Measurements from ENCODE around the gene CTXN1. TPM values are rescaled to one million over a fixed set of nuclear protein-coding genes. Genes with fewer than 3 reads are reported as not detected.
"Not testable (repeated sequence)": the region's sequence is repeated elsewhere in the genome, so short reads cannot be mapped to it uniquely, and the experiment has no call there.

Gene CTXN1
- total RNA-seq, 2 experiments from 2014 or later: not detected

- peak overlapping the region; percentile 83 for H3K4me3 Mint-ChIP-seq
- no peak for DNase-seq
- H3K9me3 Mint-ChIP-seq: no peaks in the 10 kb centered on the region
- ChIA-PET POLR2A (interaction anchor here (1.2 to 2.7 kb wide), 3 partner anchors 11 to 15 kb away, joined by 4 to 11 read pairs (median 9); no protein-coding TSS in a partner anchor), CTCF (interaction anchor here (1.0 to 2.9 kb wide), 3 partner anchors 12 to 22 kb away, joined by 4 to 26 read pairs (median 5); partner anchors contain the start of gene SNAPC2)
- H3K4me1 Mint-ChIP-seq: peaks cover 40% of the 10 kb centered on the region
- H3K27ac Mint-ChIP-seq: peak overlapping the region; percentile 59
- H3K27me3 Mint-ChIP-seq: no peaks in the 10 kb centered on the region
- H3K36me3 Mint-ChIP-seq (ENCODE audit: low read depth): peaks cover 18% of the 10 kb centered on the region
These were observed 16.1 kb upstream of the CTXN1 start for GRCh38 chr19:7941895-7942596.

- Mint-ChIP-seq H3K36me3 (ENCODE audit: low read depth) (peaks cover 22% of the 10 kb centered on the region), H3K4me1 (peaks cover 40% of the 10 kb centered on the region), H3K9me3 (no peaks in the 10 kb centered on the region), H3K27me3 (no peaks in the 10 kb centered on the region), H3K4me3 (peak overlapping the region; percentile 24), H3K27ac (no peak overlapping the region)
- DNase-seq: no peak
- ChIA-PET CTCF (interaction anchor here (1.0 kb wide), 1 partner anchor 10 kb away, joined by 3 read pairs; no protein-coding TSS in a partner anchor), POLR2A (no interaction called here)
These were observed 14.9 kb upstream of the CTXN1 start for GRCh38 chr19:7940841-7941240.

GRCh38 chr19:7934766-7935165 lies 8.8 kb upstream of the CTXN1 start:
- H3K27me3 Mint-ChIP-seq: no peaks in the 10 kb centered on the region
- peaks cover 3% of the 10 kb centered on the region for H3K4me1 Mint-ChIP-seq
- POLR2A ChIA-PET: interaction anchor here (1.8 kb wide), 1 partner anchor 9 kb away, joined by 6 read pairs; the partner anchor contains the start of gene TIMM44
- DNase-seq: no peak
- no peaks in the 10 kb centered on the region for H3K9me3 Mint-ChIP-seq
- H3K36me3 Mint-ChIP-seq (ENCODE audit: low read depth): peaks cover 29% of the 10 kb centered on the region
- H3K4me3 Mint-ChIP-seq: no peak overlapping the region
- CTCF ChIA-PET: interaction anchor here (0.7 kb wide), 1 partner anchor 97 kb away, joined by 4 read pairs; no protein-coding TSS in a partner anchor
- H3K27ac Mint-ChIP-seq: no peak overlapping the region

- no peaks in the 10 kb centered on the region for H3K27me3 Mint-ChIP-seq
- CTCF ChIA-PET: interaction anchor here (0.7 kb wide), 1 partner anchor 98 kb away, joined by 4 read pairs; no protein-coding TSS in a partner anchor
- peaks cover 29% of the 10 kb centered on the region for H3K36me3 Mint-ChIP-seq (ENCODE audit: low read depth)
These were observed 8.1 kb upstream of the CTXN1 start for GRCh38 chr19:7933828-7934725.

GRCh38 chr19:7933411-7933810 lies 7.5 kb upstream of the CTXN1 start:
- Mint-ChIP-seq H3K4me3 (no peak overlapping the region), H3K27me3 (no peaks in the 10 kb centered on the region), H3K4me1 (peaks cover 5% of the 10 kb centered on the region), H3K27ac (no peak overlapping the region), H3K9me3 (no peaks in the 10 kb centered on the region), H3K36me3 (ENCODE audit: low read depth) (peaks cover 23% of the 10 kb centered on the region)
- DNase-seq: no peak
- ChIA-PET POLR2A (interaction anchor here (1.2 kb wide), 1 partner anchor 10 kb away, joined by 3 read pairs; the partner anchor contains the start of gene TIMM44), CTCF (no interaction called here)

More at GRCh38 chr19:7933828-7934725, 8.1 kb upstream of the CTXN1 start:
- POLR2A ChIA-PET: interaction anchor here (1.2 to 1.8 kb wide), 2 partner anchors 10 kb away, joined by 3 to 6 read pairs; partner anchors contain the start of gene TIMM44
- Mint-ChIP-seq H3K9me3 (no peaks in the 10 kb centered on the region), H3K4me1 (peaks cover 3% of the 10 kb centered on the region), H3K27ac (no peak overlapping the region), H3K4me3 (no peak overlapping the region)
- no peak for DNase-seq

GRCh38 chr19:7932930-7933300 lies 7.0 kb upstream of the CTXN1 start:
- Mint-ChIP-seq H3K9me3 (no peaks in the 10 kb centered on the region), H3K4me1 (peaks cover 7% of the 10 kb centered on the region), H3K27ac (no peak overlapping the region), H3K4me3 (no peak overlapping the region), H3K36me3 (ENCODE audit: low read depth) (peaks cover 22% of the 10 kb centered on the region), H3K27me3 (no peaks in the 10 kb centered on the region)
- DNase-seq: no peak
- ChIA-PET CTCF (no interaction called here), POLR2A (interaction anchor here (1.2 kb wide), 1 partner anchor 11 kb away, joined by 3 read pairs; the partner anchor contains the start of gene TIMM44)

- Mint-ChIP-seq H3K9me3 (no peaks in the 10 kb centered on the region), H3K36me3 (ENCODE audit: low read depth) (peaks cover 20% of the 10 kb centered on the region), H3K27me3 (no peaks in the 10 kb centered on the region), H3K27ac (no peak overlapping the region), H3K4me3 (no peak overlapping the region), H3K4me1 (peaks cover 7% of the 10 kb centered on the region)
- no peak for DNase-seq
- CTCF ChIA-PET: no interaction called here
- POLR2A ChIA-PET: no interaction called here
These were observed 6.5 kb upstream of the CTXN1 start for GRCh38 chr19:7932276-7932929.

GRCh38 chr19:7931221-7932061 lies 5.5 kb upstream of the CTXN1 start:
- H3K9me3 Mint-ChIP-seq: no peaks in the 10 kb centered on the region
- peaks cover 9% of the 10 kb centered on the region for H3K4me1 Mint-ChIP-seq
- no peak overlapping the region for H3K4me3 Mint-ChIP-seq
- POLR2A ChIA-PET: interaction anchor here (0.9 to 1.8 kb wide), 2 partner anchors 12 to 226 kb away, joined by 3 to 9 read pairs; partner anchors contain the start of gene TIMM44
- H3K27me3 Mint-ChIP-seq: no peaks in the 10 kb centered on the region
- H3K36me3 Mint-ChIP-seq (ENCODE audit: low read depth): peaks cover 20% of the 10 kb centered on the region
- no peak overlapping the region for H3K27ac Mint-ChIP-seq
- DNase-seq: no peak
- CTCF ChIA-PET: interaction anchor here (1.1 to 3.5 kb wide), 4 partner anchors 9 to 13 kb away, joined by 3 to 28 read pairs (median 12); partner anchors contain the start of genes SNAPC2 and TIMM44

- no peak for DNase-seq
- no peaks in the 10 kb centered on the region for H3K27me3 Mint-ChIP-seq
- H3K27ac Mint-ChIP-seq: no peak overlapping the region
- ChIA-PET CTCF (interaction anchor here (0.7 to 3.5 kb wide), 6 partner anchors 10 to 388 kb away, joined by 3 to 28 read pairs (median 6); partner anchors contain the start of genes SNAPC2 and TIMM44), POLR2A (interaction anchor here (0.9 to 1.8 kb wide), 2 partner anchors 12 to 225 kb away, joined by 3 to 9 read pairs; partner anchors contain the start of gene TIMM44)
- no peak overlapping the region for H3K4me3 Mint-ChIP-seq
- H3K4me1 Mint-ChIP-seq: peaks cover 12% of the 10 kb centered on the region
- peaks cover 15% of the 10 kb centered on the region for H3K36me3 Mint-ChIP-seq (ENCODE audit: low read depth)
- H3K9me3 Mint-ChIP-seq: no peaks in the 10 kb centered on the region
These were observed 4.8 kb upstream of the CTXN1 start for GRCh38 chr19:7930765-7931164.

GRCh38 chr19:7930030-7930429 lies 4.1 kb upstream of the CTXN1 start:
- not testable (repeated sequence) for H3K4me3 Mint-ChIP-seq; DNase-seq; H3K27me3 Mint-ChIP-seq; H3K27ac Mint-ChIP-seq; H3K36me3 Mint-ChIP-seq (ENCODE audit: low read depth); H3K9me3 Mint-ChIP-seq
- peaks cover 13% of the 10 kb centered on the region for H3K4me1 Mint-ChIP-seq
- CTCF ChIA-PET: interaction anchor here (0.7 to 3.5 kb wide), 6 partner anchors 10 to 387 kb away, joined by 3 to 28 read pairs (median 6); partner anchors contain the start of genes SNAPC2 and TIMM44
- POLR2A ChIA-PET: interaction anchor here (1.8 kb wide), 2 partner anchors 9 to 13 kb away, joined by 8 to 9 read pairs; partner anchors contain the start of genes SNAPC2 and TIMM44

All from activated CD4-positive, alpha-beta memory T cell treated with anti-CD3 and anti-CD28 coated beads, Interleukin-2, amount 10 ng/mL, durations not matched to agents 7 days and 5 days (primary cell).